Fibroblast of peridontal ligament (primary cell): ENCODE measurements around the gene OR9G4.

Experiments used
- DNase-seq: peaks from one replicate; pipeline ENCODE4 v3.0.0-alpha.2; 2010; ENCODE audit errors: extremely low read depth

OR9G4 gene

DNA sequence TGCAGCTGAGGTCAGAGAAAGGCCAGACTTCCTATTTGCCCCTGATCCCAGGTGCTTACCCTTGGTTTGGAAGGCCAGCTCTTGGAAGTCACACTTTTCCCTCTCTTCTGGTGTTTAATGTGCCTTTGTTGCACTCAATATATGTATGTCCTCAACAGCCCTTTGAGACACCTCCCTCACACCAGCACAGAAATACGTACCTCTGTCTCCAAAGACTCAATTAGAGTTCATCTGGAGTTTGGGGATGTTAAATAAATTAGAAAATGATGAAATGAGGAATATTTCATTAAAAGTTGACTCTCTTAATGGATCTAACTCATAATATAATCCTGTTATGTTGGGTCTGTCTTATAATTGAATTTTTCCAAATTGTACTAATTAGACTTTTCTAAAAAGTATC lies at the start of gene OR9G4:
OR9G4 (minus strand) TSS at position 101 of the 400 bp plus-strand sequence. CDS start 4,931 bp downstream, outside the sequence.
- no peak for DNase-seq

DNA sequence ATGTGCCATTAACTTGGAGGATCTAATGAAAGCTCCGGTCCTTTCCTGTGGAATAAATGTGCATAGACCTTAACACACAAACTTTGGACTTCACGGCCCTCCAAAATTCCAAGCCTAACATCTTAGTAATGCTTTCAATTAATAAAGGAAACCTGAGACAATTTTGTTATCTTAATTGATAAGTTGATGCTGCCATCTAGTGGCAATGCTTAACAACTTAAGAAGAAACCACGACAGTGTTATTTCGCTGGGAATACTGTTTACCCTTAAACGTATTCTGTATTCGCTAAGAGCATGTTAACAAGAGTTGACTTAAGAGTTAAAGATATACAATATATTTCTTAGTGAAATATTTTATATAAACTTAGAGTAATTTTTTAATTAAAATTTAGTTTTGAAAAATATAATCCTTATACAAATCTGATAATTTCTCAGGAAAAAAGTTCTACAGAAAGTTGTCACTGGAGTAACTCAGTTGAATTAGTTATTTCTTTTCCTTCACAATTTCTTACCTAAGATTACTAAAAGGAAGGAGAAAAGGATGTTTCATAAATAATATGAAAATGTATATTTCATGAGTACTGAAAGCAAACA lies 35.0 kb upstream of the OR9G4 start:
- peak; percentile 63 for DNase-seq

DNA sequence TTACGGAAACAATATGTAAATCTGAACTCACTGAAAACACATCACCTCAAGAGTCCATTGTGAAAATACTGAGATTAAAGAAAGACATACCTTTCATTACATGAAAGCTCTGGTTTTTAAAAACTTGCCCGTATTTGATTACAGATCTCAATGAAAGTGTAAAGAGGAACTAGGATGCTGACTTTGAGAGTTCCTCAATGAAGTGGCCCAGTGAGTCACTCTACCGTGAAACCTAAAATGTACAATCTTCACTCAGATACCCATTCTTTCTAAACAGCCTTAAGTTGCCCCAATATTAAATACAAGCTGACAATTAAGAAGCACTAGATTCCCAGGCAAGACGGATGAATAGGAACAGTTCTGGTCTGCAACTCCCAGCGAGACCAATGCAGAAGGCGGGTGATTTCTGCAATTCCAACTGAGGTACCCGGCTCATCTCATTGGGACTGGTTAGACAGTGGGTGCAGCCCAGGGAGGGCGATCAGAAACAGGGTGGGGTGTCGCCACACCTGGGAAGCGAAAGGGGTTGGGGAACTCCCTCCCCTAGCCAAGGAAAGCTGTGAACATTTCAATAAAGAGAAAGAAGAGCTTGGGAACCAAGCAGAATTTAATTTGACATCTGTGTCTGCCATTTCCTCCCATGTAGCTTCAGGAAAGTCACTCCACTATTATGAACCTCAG lies 33.8 kb upstream of the OR9G4 start:
- no peak for DNase-seq

DNA sequence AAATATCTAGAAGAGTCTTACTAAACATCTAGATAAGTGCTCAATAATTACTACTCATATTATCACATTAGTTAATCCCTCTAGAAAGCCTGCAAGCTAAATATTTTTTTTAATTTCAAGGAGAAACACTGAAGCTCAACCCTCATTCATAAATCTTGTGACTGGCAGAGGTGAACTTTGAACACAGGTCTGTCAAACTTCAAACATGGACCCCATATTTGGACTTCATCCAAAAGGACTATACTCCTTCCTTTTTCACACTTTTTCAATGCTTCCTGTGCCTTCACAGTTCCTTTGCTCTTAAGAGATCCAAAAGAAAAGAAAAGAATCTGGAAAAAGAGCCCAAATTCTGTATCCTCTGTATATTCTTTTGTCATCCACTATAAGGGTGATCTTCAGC lies 28.3 kb upstream of the OR9G4 start:
- no peak for DNase-seq

DNA sequence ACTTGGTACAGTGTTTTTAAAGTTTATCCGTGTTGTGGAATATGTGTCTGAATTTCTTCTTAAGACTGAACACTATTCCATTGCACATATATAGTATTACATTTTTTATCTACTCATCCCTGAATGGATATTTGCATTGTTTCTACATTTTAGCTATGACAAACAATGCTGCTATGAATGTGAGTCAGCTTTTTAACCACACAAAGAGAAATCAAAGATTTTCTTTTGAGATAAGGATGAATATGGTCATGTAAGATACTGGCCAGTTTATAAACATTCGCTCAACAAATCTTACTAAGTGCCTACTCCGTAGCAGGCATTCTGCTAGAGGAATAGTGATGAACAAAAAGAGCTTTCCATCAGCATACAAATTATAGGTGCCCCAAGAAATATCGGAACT lies 16.5 kb upstream of the OR9G4 start:
- DNase-seq: no peak

DNA sequence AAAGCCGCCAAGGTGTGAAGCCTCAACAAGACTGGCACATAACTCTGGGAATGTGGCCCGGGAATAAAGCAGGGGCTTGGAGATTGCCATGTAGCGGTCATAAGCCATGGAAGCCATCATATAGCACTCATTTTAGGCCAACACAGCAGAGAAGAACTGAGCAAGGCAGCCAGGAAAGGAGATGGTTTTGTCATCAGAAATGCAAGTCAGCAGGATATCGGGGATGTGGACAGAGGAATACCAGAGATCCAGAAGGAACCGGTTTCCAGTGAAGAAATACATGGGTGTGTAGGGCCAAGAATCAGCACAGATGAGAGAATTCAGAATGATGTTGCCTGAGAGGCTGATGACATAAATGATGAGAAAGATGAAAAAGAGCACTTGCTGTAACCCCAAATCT lies 3.0 kb upstream of the OR9G4 start:
- no peak for DNase-seq

DNA sequence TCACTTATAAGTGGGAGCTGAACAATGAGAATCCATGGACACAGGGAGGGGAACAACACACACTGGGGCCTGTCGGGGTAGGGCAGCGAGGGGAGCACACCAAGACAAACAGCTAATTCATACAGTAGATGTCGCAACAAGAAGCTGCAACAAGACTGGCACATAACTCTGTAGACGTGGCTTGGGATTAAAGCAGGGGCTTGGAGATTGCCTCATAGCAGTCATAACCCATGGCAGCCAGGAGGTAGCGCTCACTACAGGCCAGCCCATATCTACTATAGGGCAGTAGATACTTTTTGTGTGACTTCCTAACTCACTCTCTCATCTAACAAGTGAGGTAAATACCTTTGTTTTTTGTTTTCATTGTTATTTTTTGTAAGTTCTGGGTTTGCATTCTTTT lies 1.7 kb upstream of the OR9G4 start:
- no peak for DNase-seq

DNA sequence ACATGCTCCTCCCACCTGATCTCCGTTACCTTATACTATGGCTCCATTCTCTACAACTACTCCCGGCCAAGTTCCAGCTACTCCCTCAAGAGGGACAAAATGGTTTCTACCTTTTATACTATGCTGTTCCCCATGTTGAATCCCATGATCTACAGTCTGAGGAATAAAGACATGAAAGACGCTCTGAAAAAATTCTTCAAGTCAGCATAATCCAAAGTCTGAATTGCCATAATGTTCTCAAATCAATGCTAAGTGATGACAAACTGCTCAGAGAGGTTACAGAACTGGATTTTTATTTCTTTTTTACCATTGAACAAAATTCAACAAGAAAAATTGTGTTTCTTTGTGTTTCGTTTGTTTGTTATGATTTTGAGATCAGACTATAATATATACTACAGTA lies 7.6 kb downstream of the OR9G4 start:
- no peak for DNase-seq

DNA sequence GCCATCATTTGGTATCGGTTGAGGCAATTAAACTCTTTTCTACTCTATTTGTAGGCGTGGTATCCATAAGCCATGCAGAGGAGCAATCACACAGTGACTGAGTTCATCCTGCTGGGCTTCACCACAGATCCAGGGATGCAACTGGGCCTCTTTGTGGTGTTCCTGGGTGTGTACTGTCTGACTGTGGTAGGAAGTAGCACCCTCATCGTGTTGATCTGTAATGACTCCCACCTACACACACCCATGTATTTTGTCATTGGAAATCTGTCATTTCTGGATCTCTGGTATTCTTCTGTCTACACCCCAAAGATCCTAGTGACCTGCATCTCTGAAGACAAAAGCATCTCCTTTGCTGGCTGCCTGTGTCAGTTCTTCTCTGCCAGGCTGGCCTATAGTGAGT lies 8.4 kb downstream of the OR9G4 start:
- DNase-seq: no peak

DNA sequence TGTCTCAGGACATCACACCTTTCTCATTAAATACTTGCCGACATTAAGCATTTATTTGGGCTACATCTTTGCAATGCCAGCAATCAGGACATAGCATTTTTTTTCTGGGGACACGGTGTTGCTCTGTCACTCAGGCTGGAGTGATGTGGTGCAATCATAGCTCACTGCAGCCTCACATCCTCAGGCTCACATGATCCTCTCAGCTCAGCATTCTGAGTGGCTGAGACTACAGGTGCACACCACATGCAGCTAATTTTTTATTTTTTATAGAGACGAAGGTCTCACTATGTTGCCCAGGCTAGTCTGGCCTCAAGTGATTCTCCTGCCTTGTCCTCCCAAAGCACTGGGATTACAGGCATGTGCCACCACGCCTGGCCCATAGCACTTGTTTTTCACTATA lies 28.0 kb downstream of the OR9G4 start:
- no peak for DNase-seq

DNA sequence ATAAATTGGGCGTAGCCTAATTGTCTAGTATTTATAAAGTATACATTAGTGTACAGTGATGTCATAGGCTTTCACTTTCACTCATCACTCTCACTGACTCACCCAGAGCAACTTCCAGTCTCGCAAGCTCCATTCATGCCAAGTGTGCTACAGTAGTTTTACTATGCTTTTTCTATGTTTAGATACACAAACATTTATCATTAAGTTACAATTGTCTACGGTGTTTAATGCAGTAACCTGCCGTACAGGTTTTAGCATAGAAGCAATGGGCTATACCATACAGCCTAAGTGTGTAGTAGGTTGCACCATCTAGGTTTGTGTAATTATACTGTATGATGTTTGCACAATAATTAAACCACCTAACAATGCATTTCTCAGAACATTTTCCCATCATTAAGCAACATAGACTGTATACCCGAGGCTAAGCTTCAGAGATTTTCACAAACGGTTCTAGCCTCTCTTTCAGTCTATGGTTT lies 32.1 kb downstream of the OR9G4 start:
- DNase-seq: no peak

DNA sequence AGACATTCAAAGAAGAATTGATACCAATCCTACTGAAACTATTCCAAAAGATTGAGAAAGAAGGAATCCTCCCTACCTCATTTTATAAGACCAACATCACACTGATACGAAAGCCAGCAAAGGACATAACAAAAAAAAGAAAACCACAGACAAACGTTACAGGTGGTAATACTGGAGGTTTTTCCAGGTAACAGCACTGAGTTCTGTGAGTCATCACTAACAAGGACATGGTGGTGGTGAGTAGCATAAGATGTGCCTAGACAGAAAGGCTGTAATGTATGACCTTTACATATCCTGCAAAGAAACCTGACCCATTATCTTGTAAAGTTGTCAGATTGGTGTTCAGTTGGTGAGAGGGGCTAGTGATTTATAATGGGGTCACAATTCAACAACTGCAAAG lies 34.3 kb downstream of the OR9G4 start:
- DNase-seq: no peak

DNA sequence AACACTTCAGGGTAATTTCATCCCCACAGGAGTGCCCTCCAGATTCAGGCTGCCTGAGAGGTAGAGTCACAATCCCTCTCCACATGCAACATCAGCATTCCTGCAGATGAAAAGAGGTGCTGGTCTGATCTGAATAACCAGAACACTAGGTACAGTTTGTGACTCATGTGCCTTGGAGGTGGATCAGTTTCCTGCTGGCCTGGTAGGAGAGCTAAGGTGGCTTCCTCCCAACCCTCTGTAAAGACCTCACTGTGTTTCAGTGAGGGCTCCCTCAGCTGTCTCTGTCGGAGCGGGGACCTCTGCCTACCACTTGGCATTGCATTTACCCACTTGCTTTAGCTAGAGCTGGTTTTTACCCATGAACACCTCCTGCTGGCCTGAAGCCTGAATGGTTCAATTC lies 42.0 kb downstream of the OR9G4 start:
- DNase-seq: no peak

DNA sequence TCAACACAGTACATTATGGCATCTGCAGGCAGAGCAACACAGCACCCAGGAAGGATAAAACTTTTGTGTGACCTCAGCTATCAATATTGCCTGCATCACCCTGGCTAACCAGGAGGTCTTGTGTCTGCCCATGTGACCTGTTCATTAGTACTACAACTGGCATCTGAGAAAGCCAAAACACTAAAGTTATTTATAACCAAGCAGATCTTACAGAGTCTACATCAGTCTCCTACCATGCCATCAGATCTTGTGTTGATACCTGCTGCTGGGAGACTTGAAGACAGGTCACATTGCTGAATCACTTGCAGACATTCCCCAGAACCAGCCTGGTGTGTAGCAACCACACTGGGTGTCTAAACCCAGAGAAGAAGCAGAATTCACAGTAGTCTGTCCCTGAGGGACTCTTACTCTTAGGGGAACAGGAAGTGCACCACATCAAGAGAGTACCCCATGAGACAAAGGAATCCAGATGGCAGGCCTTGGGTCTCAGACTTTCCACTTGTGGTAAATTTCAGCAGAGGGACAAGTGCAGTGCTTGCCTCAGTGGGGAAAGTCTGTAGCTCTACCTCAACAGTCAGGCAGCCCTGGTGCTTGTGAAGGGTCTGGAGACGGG lies 42.6 kb downstream of the OR9G4 start:
- no peak for DNase-seq

DNA sequence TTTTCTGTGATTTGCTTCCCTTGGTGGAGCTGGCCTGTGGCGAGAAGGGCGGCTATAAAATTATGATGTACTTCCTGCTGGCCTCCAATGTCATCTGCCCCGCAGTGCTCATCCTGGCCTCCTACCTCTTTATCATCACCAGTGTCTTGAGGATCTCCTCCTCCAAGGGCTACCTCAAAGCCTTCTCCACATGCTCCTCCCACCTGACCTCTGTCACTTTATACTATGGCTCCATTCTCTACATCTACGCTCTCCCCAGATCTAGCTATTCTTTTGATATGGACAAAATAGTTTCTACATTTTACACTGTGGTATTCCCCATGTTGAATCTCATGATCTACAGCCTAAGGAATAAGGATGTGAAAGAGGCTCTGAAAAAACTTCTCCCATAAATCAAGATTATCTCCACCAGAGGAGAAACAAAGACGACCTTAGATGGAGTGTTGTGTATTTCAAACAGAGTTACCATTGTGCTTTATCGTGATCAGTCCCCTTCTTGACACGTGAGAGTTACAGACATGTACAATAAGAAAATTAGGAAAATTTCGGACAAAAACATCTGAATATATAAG lies 47.5 kb downstream of the OR9G4 start:
- no peak for DNase-seq

DNA sequence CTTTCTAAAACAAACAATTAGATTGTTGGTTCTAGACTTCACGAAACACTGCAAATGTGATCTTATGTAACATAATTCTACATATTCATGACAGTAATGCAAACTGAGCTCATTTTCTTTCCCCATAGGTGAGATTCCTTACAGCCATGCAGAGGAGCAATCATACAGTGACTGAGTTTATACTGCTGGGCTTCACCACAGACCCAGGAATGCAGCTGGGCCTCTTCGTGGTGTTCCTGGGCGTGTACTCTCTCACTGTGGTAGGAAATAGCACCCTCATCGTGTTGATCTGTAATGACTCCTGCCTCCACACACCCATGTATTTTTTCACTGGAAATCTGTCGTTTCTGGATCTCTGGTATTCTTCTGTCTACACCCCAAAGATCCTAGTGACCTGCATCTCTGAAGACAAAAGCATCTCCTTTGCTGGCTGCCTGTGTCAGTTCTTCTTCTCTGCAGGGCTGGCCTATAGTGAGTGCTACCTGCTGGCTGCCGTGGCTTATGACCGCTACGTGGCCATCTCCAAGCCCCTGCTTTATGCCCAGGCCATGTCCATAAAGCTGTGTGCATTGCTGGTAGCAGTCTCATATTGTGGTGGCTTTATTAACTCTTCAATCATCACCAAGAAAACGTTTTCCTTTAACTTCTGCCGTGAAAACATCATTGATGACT lies 48.1 kb downstream of the OR9G4 start:
- DNase-seq: no peak

DNA sequence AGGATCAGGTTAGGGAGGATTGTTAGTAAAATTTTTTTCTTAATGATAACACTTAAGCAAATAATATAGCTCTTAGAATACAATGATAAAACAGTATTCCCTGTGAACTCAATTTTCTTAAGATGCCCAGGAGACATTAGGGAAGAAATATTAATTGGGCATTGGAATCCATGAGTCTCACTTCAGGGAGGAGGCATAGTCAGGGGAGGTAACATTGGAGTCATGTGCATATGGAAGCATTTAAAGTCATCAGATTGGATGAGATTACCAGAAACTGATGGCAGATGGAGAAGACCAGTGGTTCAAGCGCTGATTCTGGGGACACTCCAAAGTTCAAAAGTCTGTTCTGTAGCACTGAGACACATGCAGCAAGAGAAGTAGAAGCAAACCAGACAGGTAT lies 49.7 kb downstream of the OR9G4 start, which contains the start of gene OR9G1:
OR9G1 (plus strand) TSS at position 301 of the 400 bp plus-strand sequence. CDS start 1,293 bp downstream, outside the sequence.
- no peak for DNase-seq

DNA sequence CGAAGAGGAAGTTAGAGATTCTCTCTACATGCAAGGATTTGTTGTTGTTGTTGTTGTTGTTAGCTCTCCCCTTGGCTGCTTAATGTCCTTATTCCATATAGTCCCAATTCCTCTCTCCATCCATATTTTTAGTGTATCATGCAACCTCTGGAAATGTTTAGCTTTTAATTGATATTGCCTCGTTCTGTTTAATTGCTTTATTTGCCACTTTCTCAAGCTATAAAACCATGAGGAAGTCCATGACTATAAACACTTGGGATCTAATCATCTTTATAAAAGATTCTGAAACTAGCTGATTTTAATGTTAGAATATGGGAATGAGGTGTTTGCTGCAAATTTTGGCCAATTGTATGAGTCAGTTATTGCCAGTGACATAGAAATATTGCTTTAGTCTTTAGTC lies 55.1 kb downstream of the OR9G4 start:
- no peak for DNase-seq
